GM21526 (cell line): Measurements from ENCODE around the gene PPP5C.
"Not testable (repeated sequence)": the region's sequence is repeated elsewhere in the genome, so short reads cannot be mapped to it uniquely, and the experiment has no call there.

Experiments used
- ATAC-seq: cut with Tn5 transposase; IDR thresholded peaks from one replicate; pipeline ENCODE4 v1.9.1; 2021; ENCODE audit warnings: moderate library complexity; ENCODE audit not compliant: unreplicated experiment, low FRiP score

PPP5C gene

GRCh38 chr19:46346821-46347571 lies at the start of gene PPP5C:
Gene PPP5C (plus strand): TSS chr19:46347087. CDS start chr19:46347097, 10 bp downstream.
- ATAC-seq = peak; percentile 47

- no peak for ATAC-seq
Measured at GRCh38 chr19:46297700-46298478, 49.0 kb upstream of the PPP5C start.

GRCh38 chr19:46298479-46299003 lies 48.3 kb upstream of the PPP5C start:
- ATAC-seq = no peak

DNA sequence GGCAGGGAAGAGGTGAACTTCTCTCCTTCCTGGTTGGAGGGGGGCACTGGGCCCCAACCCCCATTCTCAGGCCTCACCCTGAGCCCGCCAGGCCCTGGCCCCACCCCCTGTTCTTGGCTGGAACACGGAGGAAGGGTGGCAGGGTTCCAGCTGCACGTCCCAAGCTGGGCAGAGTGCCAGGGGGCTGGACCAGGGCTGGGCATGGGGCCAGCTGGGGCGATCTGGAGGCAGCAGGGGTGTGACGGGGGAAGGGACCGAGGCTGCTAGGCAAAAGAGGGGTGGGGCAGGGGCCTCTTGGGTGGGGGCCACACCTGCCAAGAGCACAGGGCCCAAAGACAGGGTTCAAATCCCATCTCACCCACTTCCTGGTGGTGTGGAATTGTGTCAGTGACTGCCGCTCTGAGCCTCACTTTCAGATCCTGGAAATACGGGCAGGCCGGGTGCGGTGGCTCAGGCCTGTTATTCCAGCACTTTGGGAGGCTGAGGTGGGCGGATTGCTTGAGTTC lies 47.8 kb upstream of the PPP5C start:
- ATAC-seq = no peak

- ATAC-seq = no peak
Measured at GRCh38 chr19:46299695-46300094, 47.2 kb upstream of the PPP5C start.

DNA sequence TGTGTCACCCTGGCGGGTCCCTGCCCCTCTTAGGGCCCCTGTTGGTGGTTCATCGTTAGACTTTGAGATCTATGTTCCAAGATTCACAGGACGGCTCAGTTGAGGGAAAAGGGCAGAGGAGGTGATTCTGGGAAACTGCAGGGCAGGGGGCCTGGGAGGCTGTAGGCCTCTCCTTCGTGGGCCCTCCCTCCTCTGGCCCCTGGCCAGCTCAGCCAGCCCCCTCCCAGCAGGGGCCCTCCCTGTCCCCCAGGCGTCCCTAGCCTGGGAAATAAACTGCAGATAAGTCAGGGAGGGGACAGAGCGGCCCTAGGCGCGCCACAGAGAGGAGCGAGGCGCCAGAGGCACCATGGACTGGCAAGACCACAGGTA lies 43.6 kb upstream of the PPP5C start:
- no peak for ATAC-seq

DNA sequence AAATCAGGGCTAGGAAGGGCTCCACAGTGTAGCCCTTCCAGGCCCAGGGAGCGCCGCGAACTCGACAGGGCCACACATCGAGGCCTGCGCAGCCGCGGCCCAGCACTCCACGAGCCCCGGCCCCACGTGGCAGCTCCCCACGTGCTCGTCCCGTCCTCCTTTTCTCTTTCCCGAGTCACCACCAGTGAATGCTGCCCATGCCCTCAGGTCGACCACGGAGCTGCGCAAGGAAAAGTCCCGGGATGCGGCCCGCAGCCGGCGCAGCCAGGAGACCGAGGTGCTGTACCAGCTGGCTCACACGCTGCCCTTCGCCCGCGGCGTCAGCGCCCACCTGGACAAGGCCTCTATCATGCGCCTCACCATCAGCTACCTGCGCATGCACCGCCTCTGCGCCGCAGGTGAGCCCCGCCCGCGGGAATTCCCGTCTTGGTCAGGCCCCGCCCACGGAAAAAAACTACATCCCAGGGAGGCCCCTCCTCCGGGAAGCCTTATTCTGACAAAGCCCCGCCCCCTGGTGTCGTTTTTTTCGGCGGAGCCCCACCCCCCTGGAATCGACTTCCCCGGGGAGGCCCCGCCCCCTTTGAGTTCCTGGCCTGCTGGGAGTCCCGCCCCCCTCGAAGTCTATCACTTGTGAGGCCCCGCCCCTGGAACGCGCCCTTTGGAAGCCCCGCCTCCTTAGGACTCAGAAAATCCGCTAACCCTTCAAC lies 43.0 kb upstream of the PPP5C start:
- no peak for ATAC-seq

GRCh38 chr19:46306501-46306900 lies 40.4 kb upstream of the PPP5C start:
- no peak for ATAC-seq

GRCh38 chr19:46308510-46308909 lies 38.4 kb upstream of the PPP5C start:
- ATAC-seq = no peak

DNA sequence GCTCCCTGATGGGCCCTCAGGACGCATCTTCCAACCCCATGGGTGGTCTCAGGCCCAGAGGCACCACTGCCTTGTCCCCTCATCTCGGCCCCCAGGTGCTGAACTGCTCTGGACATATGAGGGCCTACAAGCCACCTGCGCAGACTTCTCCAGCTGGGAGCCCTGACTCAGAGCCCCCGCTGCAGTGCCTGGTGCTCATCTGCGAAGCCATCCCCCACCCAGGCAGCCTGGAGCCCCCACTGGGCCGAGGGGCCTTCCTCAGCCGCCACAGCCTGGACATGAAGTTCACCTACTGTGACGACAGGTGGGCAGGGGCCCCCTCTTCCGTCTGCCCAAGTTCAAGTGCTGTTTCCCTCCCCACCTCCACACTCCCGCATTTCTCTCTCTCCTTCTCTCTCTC lies 37.8 kb upstream of the PPP5C start:
- ATAC-seq = no peak

DNA sequence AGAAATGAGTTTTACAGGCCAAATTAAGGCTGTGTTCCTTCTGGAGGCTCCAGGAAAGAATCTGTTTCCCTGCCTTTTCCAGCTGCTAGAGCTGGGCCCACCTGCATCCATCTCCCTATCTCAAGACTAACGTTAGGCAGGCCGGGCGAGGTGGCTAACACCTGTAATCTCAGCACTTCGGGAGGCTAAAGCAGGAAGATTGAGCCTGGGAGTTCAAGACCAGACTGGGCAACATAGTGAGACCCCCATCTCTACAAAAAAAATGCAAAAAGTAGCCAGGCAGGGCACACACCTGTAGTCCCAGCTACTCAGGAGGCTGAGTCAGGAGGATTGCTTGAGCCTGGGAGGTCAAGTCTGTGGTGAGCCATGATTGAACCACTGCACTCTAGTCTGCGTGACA lies 35.4 kb upstream of the PPP5C start:
- ATAC-seq = no peak

GRCh38 chr19:46313540-46314469 lies 33.1 kb upstream of the PPP5C start:
- ATAC-seq = not testable (repeated sequence)

DNA sequence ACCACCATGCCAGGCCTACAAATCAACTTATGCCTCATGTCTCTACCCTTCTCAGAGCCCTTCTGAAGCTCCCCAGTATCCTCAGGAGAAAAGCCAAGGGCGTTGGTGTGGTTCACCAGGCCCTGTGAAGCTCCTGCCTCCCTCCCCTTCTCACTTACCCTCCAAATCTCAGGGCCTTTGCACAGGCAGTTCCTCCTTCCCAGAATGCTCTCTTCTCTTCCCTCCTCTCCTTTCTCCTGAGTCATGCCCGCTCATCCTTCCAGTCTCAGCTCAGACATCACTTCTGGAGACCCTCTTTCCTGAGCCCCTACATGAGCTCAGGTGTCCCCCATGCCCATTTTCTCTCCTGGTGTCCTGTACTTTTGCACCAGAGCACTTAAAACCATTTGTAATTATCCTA lies 29.5 kb upstream of the PPP5C start:
- no peak for ATAC-seq

DNA sequence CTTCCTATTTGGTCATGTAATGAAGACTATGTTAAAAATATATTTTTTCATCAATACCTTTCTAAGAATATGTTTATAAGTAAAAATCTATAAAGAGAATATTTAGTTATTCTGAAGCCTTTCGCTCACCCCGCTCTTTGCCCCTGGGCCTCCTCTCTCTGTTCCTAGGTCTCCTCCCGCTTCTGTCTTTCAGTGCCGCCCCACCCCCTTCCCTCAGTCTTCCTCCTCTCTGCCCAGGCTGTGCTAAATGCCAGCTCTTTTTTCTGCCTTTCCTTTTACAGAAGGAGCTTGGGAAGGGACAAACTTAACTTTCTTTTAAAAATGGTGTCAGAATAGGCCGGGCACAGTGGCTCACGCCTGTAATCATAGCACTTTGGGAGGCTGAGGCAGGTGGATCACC lies 27.3 kb upstream of the PPP5C start:
- no peak for ATAC-seq

- ATAC-seq = no peak
Measured at GRCh38 chr19:46320559-46320958, 26.3 kb upstream of the PPP5C start.

DNA sequence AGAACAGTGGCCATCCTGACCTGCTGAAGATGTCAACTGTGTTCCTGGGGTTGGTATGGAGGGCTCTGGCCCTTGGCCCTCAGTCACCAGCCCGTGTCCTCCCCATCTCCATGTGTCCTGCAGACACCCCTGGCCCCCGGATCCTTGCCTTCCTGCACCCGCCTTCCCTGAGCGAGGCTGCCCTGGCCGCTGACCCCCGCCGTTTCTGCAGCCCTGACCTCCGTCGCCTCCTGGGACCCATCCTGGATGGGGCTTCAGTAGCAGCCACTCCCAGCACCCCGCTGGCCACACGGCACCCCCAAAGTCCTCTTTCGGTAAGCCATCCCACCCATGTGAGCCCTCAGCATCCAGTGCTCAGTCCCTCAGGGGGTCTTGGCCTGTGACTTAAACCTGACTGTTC lies 25.2 kb upstream of the PPP5C start:
- no peak for ATAC-seq

DNA sequence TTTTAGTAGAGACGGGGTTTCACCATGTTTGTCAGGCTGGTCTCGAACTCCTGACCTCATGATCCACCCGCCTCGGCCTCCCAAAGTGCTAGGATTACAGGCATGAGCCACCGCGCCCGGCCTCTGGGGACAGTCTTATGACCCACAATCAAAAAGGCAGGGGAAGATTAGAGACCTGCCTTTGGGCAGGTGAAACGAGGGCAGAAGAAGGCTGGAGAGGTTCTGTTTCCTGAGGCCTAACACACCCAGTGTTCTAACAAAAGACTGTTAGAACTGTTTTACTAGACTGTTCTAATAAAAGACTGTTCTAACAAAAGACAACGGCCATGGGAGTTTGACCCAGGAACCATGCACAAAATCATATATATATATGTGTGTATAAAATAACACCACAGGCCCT lies 23.7 kb upstream of the PPP5C start:
- ATAC-seq = not testable (repeated sequence)

DNA sequence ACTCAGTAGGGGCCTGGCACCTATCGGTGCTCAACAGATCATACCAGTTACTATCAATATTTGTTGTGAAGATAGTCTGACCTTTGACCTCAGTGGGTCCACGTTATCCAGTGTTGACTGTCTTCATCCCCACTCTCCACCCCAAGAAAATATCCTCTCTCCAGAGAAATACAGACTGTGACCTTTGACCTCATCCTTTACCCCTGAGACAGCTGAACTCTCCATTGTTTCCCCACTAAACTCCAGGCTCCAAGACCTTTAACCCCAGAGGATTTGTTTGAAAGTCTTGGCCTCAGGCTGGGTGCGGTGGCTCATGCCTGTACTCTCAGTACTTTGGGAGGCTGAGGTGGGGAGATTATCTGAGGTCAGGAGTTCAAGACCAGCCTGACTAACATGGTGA lies 22.6 kb upstream of the PPP5C start:
- no peak for ATAC-seq

- no peak for ATAC-seq
Measured at GRCh38 chr19:46326608-46327007, 20.3 kb upstream of the PPP5C start.

- ATAC-seq = no peak
Measured at GRCh38 chr19:46328079-46328478, 18.8 kb upstream of the PPP5C start.
